Measurements from ENCODE around the gene KRT40.

GRCh38 chr17:41029633-41030245 is 45.6 kb upstream of the KRT40 start, which contains the start of gene KRTAP1-4:
- TF ChIP-seq CTCF (IDR thresholded peaks at IDR 0.05) (no peak), POLR2AphosphoS5 (IDR thresholded peaks at IDR 0.05; ENCODE audit: low read depth, low read length) (no peak), REST (IDR thresholded peaks at IDR 0.05; ENCODE audit: insufficient read depth in 1 of 2, low read depth in 2 of 2, low read length in 1 of 2) (no peak), SIN3A (IDR thresholded peaks at IDR 0.05; ENCODE audit: borderline replicate concordance, insufficient read depth, low read depth, low read length) (no peak)
